GM23338 (cell line): ENCODE results near the gene GATA1. TPM values are rescaled to one million over a fixed set of nuclear protein-coding genes. Genes with fewer than 3 reads are reported as not detected.

Experiments
- ATAC-seq: fragments of 200-7000 bp; cut with Tn5 transposase; 3 replicates; pipeline ENCODE4 v1.9.1; 2020
- DNase-seq: peaks from one replicate; pipeline ENCODE4 v3.0.0-alpha.2; 2015; ENCODE audit warnings: low spot score
- H2AFZ ChIP-seq: fragments of 200-600 bp; sonication (generic); 2 replicates; pipeline ENCODE4 v1.8.0; 2016; ENCODE audit warnings: antibody characterized with exemption, mild to moderate bottlenecking, moderate library complexity
- H3F3A ChIP-seq: fragments of 200-600 bp; sonication (generic); replicated peaks from 2 replicates; pipeline ENCODE4 v1.8.0; 2017; ENCODE audit warnings: antibody characterized with exemption, mixed run types, low read depth
- H3K27ac ChIP-seq: fragments of 200-600 bp; sonication (generic); 2 replicates; pipeline ENCODE4 v1.6.1; 2016; ENCODE audit warnings: low read depth
- H3K27me3 ChIP-seq: fragments of 200-600 bp; sonication (generic); 2 replicates; pipeline ENCODE4 v1.8.0; 2016; ENCODE audit warnings: mild to moderate bottlenecking, mixed run types, moderate library complexity; ENCODE audit not compliant: insufficient read depth
- H3K36me3 ChIP-seq: fragments of 200-600 bp; sonication (generic); 2 replicates; pipeline ENCODE4 v1.8.0; 2016; ENCODE audit warnings: mild to moderate bottlenecking; ENCODE audit not compliant: insufficient read depth
- H3K4me1 ChIP-seq: fragments of 200-600 bp; sonication (generic); 2 replicates; pipeline ENCODE4 v1.8.0; 2016; ENCODE audit warnings: mild to moderate bottlenecking, moderate library complexity; ENCODE audit not compliant: insufficient read depth
- H3K4me2 ChIP-seq: fragments of 200-600 bp; sonication (generic); 2 replicates; pipeline ENCODE4 v1.7.1; 2017; ENCODE audit warnings: mixed run types
- H3K4me3 ChIP-seq: fragments of 200-600 bp; sonication (generic); 2 replicates; pipeline ENCODE4 v1.6.1; 2016; ENCODE audit warnings: mixed run types
- H3K79me2 ChIP-seq: fragments of 200-600 bp; sonication (generic); replicated peaks from 2 replicates; pipeline ENCODE4 v1.8.0; 2017; ENCODE audit warnings: mild to moderate bottlenecking; ENCODE audit not compliant: insufficient read depth
- H3K9me2 ChIP-seq: fragments of 200-600 bp; sonication (generic); 2 replicates; pipeline ENCODE4 v1.8.0; 2017; ENCODE audit not compliant: insufficient read depth
- H4K20me1 ChIP-seq: fragments of 200-600 bp; sonication (generic); replicated peaks from 2 replicates; pipeline ENCODE4 v1.8.0; 2017; ENCODE audit warnings: mild to moderate bottlenecking; ENCODE audit not compliant: insufficient read depth
- H3K27ac Mint-ChIP-seq: 2 replicates; pipeline ENCODE4 v1.8.0; 2020; ENCODE audit warnings: inconsistent platforms, mild to moderate bottlenecking, moderate library complexity, mixed read lengths
- H3K27me3 Mint-ChIP-seq: 3 replicates; pipeline ENCODE4 v1.8.0; 2022; ENCODE audit warnings: low read depth, mild to moderate bottlenecking, moderate library complexity, mixed read lengths, inconsistent platforms; ENCODE audit not compliant: insufficient read depth, poor library complexity
- H3K36me3 Mint-ChIP-seq: 3 replicates; pipeline ENCODE4 v1.8.0; 2021; ENCODE audit warnings: low read depth, mild to moderate bottlenecking, inconsistent platforms, moderate library complexity, mixed read lengths
- H3K4me1 Mint-ChIP-seq: 3 replicates; pipeline ENCODE4 v1.8.0; 2020; ENCODE audit warnings: mild to moderate bottlenecking, inconsistent platforms, mixed read lengths
- H3K4me3 Mint-ChIP-seq: 3 replicates; pipeline ENCODE4 v1.8.0; 2021; ENCODE audit warnings: moderate library complexity, mild to moderate bottlenecking, inconsistent platforms, mixed read lengths
- H3K9me3 Mint-ChIP-seq: 3 replicates; pipeline ENCODE4 v1.8.0; 2020; ENCODE audit warnings: moderate library complexity, mild to moderate bottlenecking, inconsistent platforms, mixed read lengths
- CTCF ChIP-seq, 2 experiments: fragments of 200-600 bp in 1 of 2; sonication (generic) in 1 of 2; conservative IDR thresholded peaks; 2 replicates each; pipeline versions ENCODE4 v1.5.1 to v1.6.1; 2016 to 2017; ENCODE audit warnings: antibody characterized with exemption in 2 of 2, low read depth in 2 of 2, mild to moderate bottlenecking in 2 of 2, moderate library complexity in 1 of 2
- EZH2phosphoT487 ChIP-seq: fragments of 200-600 bp; sonication (generic); IDR thresholded peaks from one replicate; pipeline ENCODE4 v1.8.1; 2018; ENCODE audit warnings: antibody characterized with exemption; ENCODE audit not compliant: unreplicated experiment
- polyA plus RNA-seq: library from polyadenylated mRNA; unstranded; fragments of >200 nt; fragmentation: Nextera tagmentation; extraction: Ambion mirVana; gene quantifications from 2 replicates; pipeline ENCODE4 v1.2.1, GENCODE V29; 2016
- total RNA-seq: library from RNA; depleted of rRNA; stranded (reverse); fragments of >200 nt; shearing (Covaris generic); gene quantifications from 2 replicates; pipeline ENCODE4 v1.2.3, GENCODE V29; 2014
- TF ChIP-seq, protein P1 (sequence below): fragments of 250-450 bp; sonication (Bioruptor Pico); IDR thresholded peaks from 2 replicates; pipeline ENCODE4 v1.5.0; 2020; ENCODE audit warnings: mild to moderate bottlenecking, moderate library complexity

Gene GATA1
- total and polyA plus RNA-seq, 2 experiments from 2014 or later: not detected

DNA sequence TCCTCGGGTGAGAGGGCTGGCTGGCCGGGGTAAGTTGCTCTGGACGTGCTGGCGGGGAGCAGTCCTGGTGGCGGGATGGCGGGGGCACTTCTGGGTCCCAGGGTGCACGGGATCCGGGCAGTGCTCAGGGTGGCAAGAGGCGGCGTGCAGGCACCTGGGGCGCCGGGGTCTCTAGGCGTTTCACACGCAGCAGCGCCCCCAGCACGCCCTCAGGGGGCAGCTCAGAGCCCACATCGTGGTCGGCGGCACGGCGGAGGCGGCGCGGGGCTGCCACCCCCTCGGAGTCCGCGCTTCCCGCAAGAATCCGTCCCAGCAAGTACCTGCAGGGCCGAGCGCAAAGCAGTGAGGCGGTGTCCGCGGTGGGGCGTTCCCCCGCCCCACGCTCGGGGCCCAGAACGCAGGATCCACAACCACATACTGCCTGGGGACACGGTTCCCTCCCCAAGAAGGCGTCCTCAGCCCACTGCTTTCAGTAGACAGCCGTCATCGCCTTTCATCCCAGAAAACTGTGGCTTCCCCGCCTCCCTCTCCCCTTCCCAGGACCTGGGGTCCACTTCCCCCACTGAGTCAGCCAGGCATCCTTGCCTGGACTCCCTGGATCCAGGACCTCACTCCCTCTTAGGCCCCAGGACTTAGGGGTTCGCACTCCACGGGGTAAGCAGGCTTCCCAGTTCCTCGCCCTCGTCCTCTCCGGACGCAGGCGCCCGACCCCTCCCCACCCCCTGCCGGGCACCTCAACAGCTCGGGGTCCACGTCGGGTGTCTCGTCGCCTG, 44.9 kb downstream of the GATA1 start:
- peak overlapping the region; percentile 60 for H3K4me3 ChIP-seq
- ATAC-seq (peak; percentile 8), DNase-seq (peak; percentile 27)
- no peaks in the 10 kb centered on the region for H3K79me2 ChIP-seq
- peak overlapping the region; percentile 76 for H3K4me2 ChIP-seq
- TF ChIP-seq, protein P1, sequence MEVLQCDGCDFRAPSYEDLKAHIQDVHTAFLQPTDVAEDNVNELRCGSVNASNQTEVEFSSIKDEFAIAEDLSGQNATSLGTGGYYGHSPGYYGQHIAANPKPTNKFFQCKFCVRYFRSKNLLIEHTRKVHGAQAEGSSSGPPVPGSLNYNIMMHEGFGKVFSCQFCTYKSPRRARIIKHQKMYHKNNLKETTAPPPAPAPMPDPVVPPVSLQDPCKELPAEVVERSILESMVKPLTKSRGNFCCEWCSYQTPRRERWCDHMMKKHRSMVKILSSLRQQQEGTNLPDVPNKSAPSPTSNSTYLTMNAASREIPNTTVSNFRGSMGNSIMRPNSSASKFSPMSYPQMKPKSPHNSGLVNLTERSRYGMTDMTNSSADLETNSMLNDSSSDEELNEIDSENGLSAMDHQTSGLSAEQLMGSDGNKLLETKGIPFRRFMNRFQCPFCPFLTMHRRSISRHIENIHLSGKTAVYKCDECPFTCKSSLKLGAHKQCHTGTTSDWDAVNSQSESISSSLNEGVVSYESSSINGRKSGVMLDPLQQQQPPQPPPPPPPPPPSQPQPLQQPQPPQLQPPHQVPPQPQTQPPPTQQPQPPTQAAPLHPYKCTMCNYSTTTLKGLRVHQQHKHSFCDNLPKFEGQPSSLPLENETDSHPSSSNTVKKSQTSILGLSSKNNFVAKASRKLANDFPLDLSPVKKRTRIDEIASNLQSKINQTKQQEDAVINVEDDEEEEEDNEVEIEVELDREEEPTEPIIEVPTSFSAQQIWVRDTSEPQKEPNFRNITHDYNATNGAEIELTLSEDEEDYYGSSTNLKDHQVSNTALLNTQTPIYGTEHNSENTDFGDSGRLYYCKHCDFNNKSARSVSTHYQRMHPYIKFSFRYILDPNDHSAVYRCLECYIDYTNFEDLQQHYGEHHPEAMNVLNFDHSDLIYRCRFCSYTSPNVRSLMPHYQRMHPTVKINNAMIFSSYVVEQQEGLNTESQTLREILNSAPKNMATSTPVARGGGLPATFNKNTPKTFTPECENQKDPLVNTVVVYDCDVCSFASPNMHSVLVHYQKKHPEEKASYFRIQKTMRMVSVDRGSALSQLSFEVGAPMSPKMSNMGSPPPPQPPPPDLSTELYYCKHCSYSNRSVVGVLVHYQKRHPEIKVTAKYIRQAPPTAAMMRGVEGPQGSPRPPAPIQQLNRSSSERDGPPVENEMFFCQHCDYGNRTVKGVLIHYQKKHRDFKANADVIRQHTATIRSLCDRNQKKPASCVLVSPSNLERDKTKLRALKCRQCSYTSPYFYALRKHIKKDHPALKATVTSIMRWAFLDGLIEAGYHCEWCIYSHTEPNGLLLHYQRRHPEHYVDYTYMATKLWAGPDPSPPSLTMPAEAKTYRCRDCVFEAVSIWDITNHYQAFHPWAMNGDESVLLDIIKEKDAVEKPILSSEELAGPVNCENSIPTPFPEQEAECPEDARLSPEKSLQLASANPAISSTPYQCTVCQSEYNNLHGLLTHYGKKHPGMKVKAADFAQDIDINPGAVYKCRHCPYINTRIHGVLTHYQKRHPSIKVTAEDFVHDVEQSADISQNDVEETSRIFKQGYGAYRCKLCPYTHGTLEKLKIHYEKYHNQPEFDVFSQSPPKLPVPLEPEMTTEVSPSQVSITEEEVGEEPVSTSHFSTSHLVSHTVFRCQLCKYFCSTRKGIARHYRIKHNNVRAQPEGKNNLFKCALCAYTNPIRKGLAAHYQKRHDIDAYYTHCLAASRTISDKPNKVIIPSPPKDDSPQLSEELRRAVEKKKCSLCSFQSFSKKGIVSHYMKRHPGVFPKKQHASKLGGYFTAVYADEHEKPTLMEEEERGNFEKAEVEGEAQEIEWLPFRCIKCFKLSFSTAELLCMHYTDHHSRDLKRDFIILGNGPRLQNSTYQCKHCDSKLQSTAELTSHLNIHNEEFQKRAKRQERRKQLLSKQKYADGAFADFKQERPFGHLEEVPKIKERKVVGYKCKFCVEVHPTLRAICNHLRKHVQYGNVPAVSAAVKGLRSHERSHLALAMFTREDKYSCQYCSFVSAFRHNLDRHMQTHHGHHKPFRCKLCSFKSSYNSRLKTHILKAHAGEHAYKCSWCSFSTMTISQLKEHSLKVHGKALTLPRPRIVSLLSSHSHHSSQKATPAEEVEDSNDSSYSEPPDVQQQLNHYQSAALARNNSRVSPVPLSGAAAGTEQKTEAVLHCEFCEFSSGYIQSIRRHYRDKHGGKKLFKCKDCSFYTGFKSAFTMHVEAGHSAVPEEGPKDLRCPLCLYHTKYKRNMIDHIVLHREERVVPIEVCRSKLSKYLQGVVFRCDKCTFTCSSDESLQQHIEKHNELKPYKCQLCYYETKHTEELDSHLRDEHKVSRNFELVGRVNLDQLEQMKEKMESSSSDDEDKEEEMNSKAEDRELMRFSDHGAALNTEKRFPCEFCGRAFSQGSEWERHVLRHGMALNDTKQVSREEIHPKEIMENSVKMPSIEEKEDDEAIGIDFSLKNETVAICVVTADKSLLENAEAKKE (CRISPR knock-in tag): no peak
- TF ChIP-seq EZH2phosphoT487 (no peak), CTCF (conservative IDR thresholded peaks at IDR 0.05; ENCODE audit: low read depth in 2 of 2) (peak in 1 of 2 experiments; percentile 19; a peak in 1 of 4 replicates)
- H2AFZ ChIP-seq: no peak overlapping the region
- peaks cover 60% of the 10 kb centered on the region for H3K27me3 Mint-ChIP-seq
- H3K27ac Mint-ChIP-seq: no peak overlapping the region
- H3K4me3 Mint-ChIP-seq: peak overlapping the region; percentile 58
- H3K4me1 Mint-ChIP-seq: peaks cover 20% of the 10 kb centered on the region
- H3K9me2 ChIP-seq: no peaks in the 10 kb centered on the region
- H3F3A ChIP-seq: 0 out of 2 replicates have a peak, but pooled peaks cover 4% of the 10 kb centered on the region
- H4K20me1 ChIP-seq: no peaks in the 10 kb centered on the region
- H3K4me1 ChIP-seq: no peaks in the 10 kb centered on the region
- H3K9me3 Mint-ChIP-seq: no peaks in the 10 kb centered on the region; the same call in 2 of the 3 replicates
- H3K27me3 ChIP-seq: peaks cover 83% of the 10 kb centered on the region
- no peak overlapping the region for H3K27ac ChIP-seq
- no peaks in the 10 kb centered on the region for H3K36me3 Mint-ChIP-seq
- no peaks in the 10 kb centered on the region for H3K36me3 ChIP-seq
